Keratinocyte (primary cell): ENCODE measurements around the gene GAD1. TPM values are rescaled to one million over a fixed set of nuclear protein-coding genes. Genes with fewer than 3 reads are reported as not detected.

Experiments
- DNase-seq: peaks from one replicate; pipeline ENCODE4 v3.0.0-alpha.2; 2011; ENCODE audit warnings: low read depth, missing footprints, low spot score
- FAIRE-seq: peaks from 2 replicates; lab custom pipeline; 2011; peaks lifted over from hg19 to GRCh38; lab: Jason Lieb, UNC
- H2AFZ ChIP-seq: 2 replicates; pipeline ENCODE4 v1.6.0; 2012; ENCODE audit warnings: low read length, control low read depth, inconsistent platforms; ENCODE audit not compliant: control insufficient read depth
- H3K27ac ChIP-seq: 2 replicates; pipeline ENCODE4 v1.5.1; 2011; ENCODE audit warnings: low read length; ENCODE audit not compliant: control insufficient read depth, insufficient read depth
- H3K27me3 ChIP-seq: 3 replicates; pipeline ENCODE4 v1.6.0; 2011; ENCODE audit warnings: low read length; ENCODE audit not compliant: control insufficient read depth, insufficient read depth; ENCODE audit errors: extremely low read depth
- H3K36me3 ChIP-seq, 2 experiments: 2 replicates in 1 of 2; 3 replicates in 1 of 2; pipeline ENCODE4 v1.5.1; 2011; ENCODE audit warnings: low read length in 2 of 2, mild to moderate bottlenecking in 1 of 2; ENCODE audit not compliant: control insufficient read depth in 2 of 2, insufficient read depth in 2 of 2; ENCODE audit errors: extremely low read depth in 1 of 2
- H3K4me1 ChIP-seq: 3 replicates; pipeline ENCODE4 v1.5.1; 2011; ENCODE audit warnings: low read length; ENCODE audit not compliant: control insufficient read depth, insufficient read depth; ENCODE audit errors: extremely low read depth
- H3K4me2 ChIP-seq: 3 replicates; pipeline ENCODE4 v1.6.0; 2011; ENCODE audit warnings: low read depth, low read length; ENCODE audit not compliant: control insufficient read depth, insufficient read depth; ENCODE audit errors: extremely low read depth
- H3K4me3 ChIP-seq, 3 experiments: fragments of 200-600 bp in 1 of 3; sonication (generic) in 1 of 3; 2 replicates in 2 of 3; 3 replicates in 1 of 3; pipeline ENCODE4 v1.5.1; 2011 to 2016; ENCODE audit warnings: low read length in 3 of 3, mild to moderate bottlenecking in 3 of 3, control low read depth in 2 of 3, inconsistent platforms in 1 of 3, low read depth in 1 of 3, mixed read lengths in 1 of 3, mixed run types in 1 of 3, moderate library complexity in 1 of 3; ENCODE audit not compliant: control insufficient read depth in 2 of 3, insufficient read depth in 2 of 3; ENCODE audit errors: extremely low read depth in 1 of 3
- H3K79me2 ChIP-seq: 2 replicates; pipeline ENCODE4 v1.6.0; 2012; ENCODE audit warnings: low read length; ENCODE audit not compliant: control insufficient read depth, insufficient read depth
- H3K9ac ChIP-seq: 3 replicates; pipeline ENCODE4 v1.6.0; 2011; ENCODE audit warnings: low read length; ENCODE audit not compliant: control insufficient read depth, insufficient read depth; ENCODE audit errors: extremely low read depth
- H3K9me1 ChIP-seq: 3 replicates; pipeline ENCODE4 v1.6.0; 2011; ENCODE audit warnings: low read length; ENCODE audit not compliant: control insufficient read depth, insufficient read depth; ENCODE audit errors: extremely low read depth
- H3K9me3 ChIP-seq: 2 replicates; pipeline ENCODE4 v1.5.1; 2012; ENCODE audit warnings: low read depth, low read length; ENCODE audit not compliant: control insufficient read depth
- H4K20me1 ChIP-seq: 3 replicates; pipeline ENCODE4 v1.6.0; 2011; ENCODE audit warnings: low read length; ENCODE audit not compliant: control insufficient read depth, insufficient read depth; ENCODE audit errors: extremely low read depth
- EZH2 ChIP-seq: IDR thresholded peaks from one replicate; pipeline ENCODE4 v1.6.1; 2012; ENCODE audit warnings: inconsistent platforms, mild to moderate bottlenecking, low read length, moderate library complexity
- dilution Hi-C: fragments of 300-500 bp; cut with MboI; formaldehyde crosslinking; loops from one replicate; pipeline ENCODE4 v1.7.0; 2020; ENCODE audit warnings: low sequenced_read_pairs; ENCODE audit not compliant: extremely low pct_ligation_motif_present
- polyA plus RNA-seq, 5 experiments: library from polyadenylated mRNA; depleted of rRNA in 3 of 5; stranded (reverse) in 3 of 5; stranded (forward) in 1 of 5; unstranded in 1 of 5; fragments of >200 nt; gene quantifications; 1 replicate in 1 of 5; 2 replicates in 3 of 5; 3 replicates in 1 of 5; pipeline versions ENCODE4 v1.2.1 to v1.2.3, GENCODE V29; 2011 to 2012; ENCODE audit warnings: missing spikeins in 2 of 5, low read depth in 1 of 5, low replicate concordance in 1 of 5
- TF ChIP-seq, protein P1 (sequence below), 3 experiments: IDR thresholded peaks in 1 of 3; conservative IDR thresholded peaks in 1 of 3; optimal IDR thresholded peaks in 1 of 3; 2 replicates in 2 of 3; 3 replicates in 1 of 3; pipeline versions ENCODE3 to v1.5.1; 2011; ENCODE audit warnings: low read length in 3 of 3, mild to moderate bottlenecking in 3 of 3, moderate library complexity in 2 of 3, control low read depth in 1 of 3, inconsistent platforms in 1 of 3; ENCODE audit not compliant: insufficient read depth in 2 of 3; ENCODE audit errors: extremely low read depth in 1 of 3

Gene GAD1
- polyA plus RNA-seq, 1 donor (not counting 4 experiments of a cell fraction or from before 2014, with no cell fraction given): 5.9 TPM

DNA sequence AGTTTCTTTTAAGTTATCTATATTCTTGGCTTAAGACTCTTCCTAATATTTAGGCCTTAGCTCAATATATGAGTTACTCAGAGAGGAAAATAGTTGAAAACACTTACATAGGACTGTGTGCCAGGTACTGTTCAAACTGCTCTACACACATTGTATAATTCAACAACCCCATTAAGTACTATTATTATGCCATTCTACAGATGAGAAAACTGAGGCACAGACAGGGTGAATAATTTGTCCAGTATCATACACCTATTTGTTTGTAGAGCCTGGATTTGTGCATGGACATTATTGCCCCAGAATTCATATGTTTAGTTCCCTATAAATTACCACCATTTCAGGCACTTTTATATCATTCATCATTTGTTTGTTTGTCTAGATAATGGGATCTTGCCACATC lies 17.7 kb upstream of the GAD1 start:
- Histone ChIP-seq H3K4me1 (no peaks in the 10 kb centered on the region), H3K9me3 (no peaks in the 10 kb centered on the region), H2AFZ (no peak overlapping the region), H3K9ac (no peak overlapping the region), H3K4me2 (no peak overlapping the region), H3K27ac (no peak overlapping the region), H3K36me3 (no peaks in the 10 kb centered on the region), H3K9me1 (no peaks in the 10 kb centered on the region), H4K20me1 (no peaks in the 10 kb centered on the region), H3K27me3 (peaks cover 8% of the 10 kb centered on the region), H3K79me2 (no peaks in the 10 kb centered on the region), H3K4me3 (no peak overlapping the region)
- TF ChIP-seq EZH2: no peak
- TF ChIP-seq, protein P1, sequence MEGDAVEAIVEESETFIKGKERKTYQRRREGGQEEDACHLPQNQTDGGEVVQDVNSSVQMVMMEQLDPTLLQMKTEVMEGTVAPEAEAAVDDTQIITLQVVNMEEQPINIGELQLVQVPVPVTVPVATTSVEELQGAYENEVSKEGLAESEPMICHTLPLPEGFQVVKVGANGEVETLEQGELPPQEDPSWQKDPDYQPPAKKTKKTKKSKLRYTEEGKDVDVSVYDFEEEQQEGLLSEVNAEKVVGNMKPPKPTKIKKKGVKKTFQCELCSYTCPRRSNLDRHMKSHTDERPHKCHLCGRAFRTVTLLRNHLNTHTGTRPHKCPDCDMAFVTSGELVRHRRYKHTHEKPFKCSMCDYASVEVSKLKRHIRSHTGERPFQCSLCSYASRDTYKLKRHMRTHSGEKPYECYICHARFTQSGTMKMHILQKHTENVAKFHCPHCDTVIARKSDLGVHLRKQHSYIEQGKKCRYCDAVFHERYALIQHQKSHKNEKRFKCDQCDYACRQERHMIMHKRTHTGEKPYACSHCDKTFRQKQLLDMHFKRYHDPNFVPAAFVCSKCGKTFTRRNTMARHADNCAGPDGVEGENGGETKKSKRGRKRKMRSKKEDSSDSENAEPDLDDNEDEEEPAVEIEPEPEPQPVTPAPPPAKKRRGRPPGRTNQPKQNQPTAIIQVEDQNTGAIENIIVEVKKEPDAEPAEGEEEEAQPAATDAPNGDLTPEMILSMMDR (optimal IDR thresholded peaks at IDR 0.05 in 1 of 3, IDR thresholded peaks at IDR 0.05 in 1 of 3, conservative IDR thresholded peaks at IDR 0.05 in 1 of 3; ENCODE audit: extremely low read depth in 1 of 3, insufficient read depth in 2 of 3, low read length in 3 of 3): no peak
- FAIRE-seq (no peak), DNase-seq (no peak)
- dilution Hi-C loops: no loop called here

DNA sequence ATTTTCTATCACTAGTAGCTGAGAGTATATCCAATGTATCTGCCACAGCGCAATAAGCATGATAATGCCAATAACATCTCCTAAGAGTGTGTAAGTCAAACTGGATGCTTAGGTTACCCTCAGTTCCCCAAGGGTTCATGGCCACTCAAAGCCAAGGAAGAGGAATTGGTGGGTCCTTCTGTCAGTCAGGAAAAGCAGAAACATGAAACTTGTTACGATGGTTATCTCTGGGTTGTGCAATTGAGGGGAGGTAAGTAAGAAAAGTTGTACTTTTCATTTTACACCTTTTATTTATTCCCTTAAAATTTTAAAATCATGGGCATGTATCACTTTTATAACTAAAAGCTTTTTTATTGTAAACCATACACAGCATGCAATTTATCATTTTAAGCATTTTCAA lies 10.1 kb upstream of the GAD1 start:
- H3K9ac ChIP-seq: no peak overlapping the region
- FAIRE-seq: no peak
- TF ChIP-seq, protein P1 (optimal IDR thresholded peaks at IDR 0.05 in 1 of 3, IDR thresholded peaks at IDR 0.05 in 1 of 3, conservative IDR thresholded peaks at IDR 0.05 in 1 of 3; ENCODE audit: extremely low read depth in 1 of 3, insufficient read depth in 2 of 3, low read length in 3 of 3): no peak
- TF ChIP-seq EZH2: no peak
- H3K27ac ChIP-seq: no peak overlapping the region
- DNase-seq: no peak
- H3K4me2 ChIP-seq: no peak overlapping the region
- H3K4me1 ChIP-seq: no peaks in the 10 kb centered on the region
- no peaks in the 10 kb centered on the region for H3K9me3 ChIP-seq
- no peak overlapping the region for H3K4me3 ChIP-seq
- H3K27me3 ChIP-seq: peaks cover 4% of the 10 kb centered on the region
- dilution Hi-C loops: no loop called here
- no peaks in the 10 kb centered on the region for H3K79me2 ChIP-seq
- H4K20me1 ChIP-seq: no peaks in the 10 kb centered on the region
- no peaks in the 10 kb centered on the region for H3K9me1 ChIP-seq
- H2AFZ ChIP-seq: no peak overlapping the region
- H3K36me3 ChIP-seq: no peaks in the 10 kb centered on the region
